DOHH2 (cell line): Measurements from ENCODE around the gene PEX19.

Source experiments
- EZH2phosphoT487 ChIP-seq: fragments of 200-600 bp; sonication (generic); IDR thresholded peaks from 2 replicates; pipeline ENCODE4 v1.6.1; 2017; ENCODE audit warnings: borderline replicate concordance, mild to moderate bottlenecking, antibody characterized with exemption, low read length, moderate library complexity, mixed read lengths
- TF ChIP-seq, protein P1 (sequence below): fragments of 200-600 bp; sonication (generic); IDR thresholded peaks from one replicate; pipeline ENCODE4 v1.5.1; 2014; ENCODE audit warnings: antibody characterized with exemption, mild to moderate bottlenecking, low read depth, low read length; ENCODE audit not compliant: poor library complexity, severe bottlenecking

- TF ChIP-seq, protein P1, sequence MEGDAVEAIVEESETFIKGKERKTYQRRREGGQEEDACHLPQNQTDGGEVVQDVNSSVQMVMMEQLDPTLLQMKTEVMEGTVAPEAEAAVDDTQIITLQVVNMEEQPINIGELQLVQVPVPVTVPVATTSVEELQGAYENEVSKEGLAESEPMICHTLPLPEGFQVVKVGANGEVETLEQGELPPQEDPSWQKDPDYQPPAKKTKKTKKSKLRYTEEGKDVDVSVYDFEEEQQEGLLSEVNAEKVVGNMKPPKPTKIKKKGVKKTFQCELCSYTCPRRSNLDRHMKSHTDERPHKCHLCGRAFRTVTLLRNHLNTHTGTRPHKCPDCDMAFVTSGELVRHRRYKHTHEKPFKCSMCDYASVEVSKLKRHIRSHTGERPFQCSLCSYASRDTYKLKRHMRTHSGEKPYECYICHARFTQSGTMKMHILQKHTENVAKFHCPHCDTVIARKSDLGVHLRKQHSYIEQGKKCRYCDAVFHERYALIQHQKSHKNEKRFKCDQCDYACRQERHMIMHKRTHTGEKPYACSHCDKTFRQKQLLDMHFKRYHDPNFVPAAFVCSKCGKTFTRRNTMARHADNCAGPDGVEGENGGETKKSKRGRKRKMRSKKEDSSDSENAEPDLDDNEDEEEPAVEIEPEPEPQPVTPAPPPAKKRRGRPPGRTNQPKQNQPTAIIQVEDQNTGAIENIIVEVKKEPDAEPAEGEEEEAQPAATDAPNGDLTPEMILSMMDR = no peak
- TF ChIP-seq EZH2phosphoT487 = no peak
These were observed 45.2 kb upstream of the PEX19 start for GRCh38 chr1:160330119-160330518.
